CD14-positive monocyte (primary cell): ENCODE results near the gene UNC13C. TPM values are rescaled to one million over a fixed set of nuclear protein-coding genes. Genes with fewer than 3 reads are reported as not detected.

Experiments
- DNase-seq, 3 donors: peaks; one replicate each; pipeline ENCODE4 v3.0.0-alpha.2; 2011 to 2022
- H2AFZ ChIP-seq: 2 replicates; pipeline ENCODE4 v1.6.0; 2012; ENCODE audit warnings: mild to moderate bottlenecking, low read depth, low read length, inconsistent platforms; ENCODE audit not compliant: insufficient read depth, poor library complexity, severe bottlenecking
- H3K27ac ChIP-seq, 2 donors: 1 replicate in 1 of 2; 2 replicates in 1 of 2; pipeline ENCODE4 v1.5.1; 2012 to 2013; ENCODE audit warnings: low read length in 2 of 2, control low read depth in 1 of 2, inconsistent platforms in 1 of 2, low read depth in 1 of 2, mild to moderate bottlenecking in 1 of 2
- H3K27me3 ChIP-seq, 2 donors: one replicate each; pipeline versions ENCODE4 v1.6.0 to v1.6.1; 2011 to 2013; ENCODE audit warnings: low read length in 2 of 2; ENCODE audit not compliant: control insufficient read depth in 2 of 2, insufficient read depth in 2 of 2
- H3K36me3 ChIP-seq, 2 donors: replicated peaks in 1 of 2; 1 replicate in 1 of 2; 2 replicates in 1 of 2; pipeline versions ENCODE4 v1.5.1 to v1.6.1; 2012 to 2013; ENCODE audit warnings: low read length in 2 of 2, control low read depth in 1 of 2, inconsistent platforms in 1 of 2, mild to moderate bottlenecking in 1 of 2; ENCODE audit not compliant: insufficient read depth in 2 of 2, control insufficient read depth in 1 of 2
- H3K4me1 ChIP-seq, 2 donors: 1 replicate in 1 of 2; 2 replicates in 1 of 2; pipeline versions ENCODE4 v1.5.1 to v1.6.1; 2012 to 2013; ENCODE audit warnings: low read length in 2 of 2, control low read depth in 1 of 2, inconsistent platforms in 1 of 2, mild to moderate bottlenecking in 1 of 2, moderate library complexity in 1 of 2; ENCODE audit not compliant: insufficient read depth in 2 of 2, control insufficient read depth in 1 of 2
- H3K4me2 ChIP-seq: replicated peaks from 2 replicates; pipeline ENCODE3; 2012; ENCODE audit warnings: low read length, moderate library complexity, mild to moderate bottlenecking; ENCODE audit not compliant: poor library complexity, severe bottlenecking; ENCODE audit errors: extremely low read depth
- H3K4me3 ChIP-seq, 3 experiments: fragments of 200-600 bp in 1 of 3; sonication (generic) in 1 of 3; replicated peaks in 1 of 3; 1 replicate in 2 of 3; 2 replicates in 1 of 3; pipeline ENCODE4 v1.5.1; 2011 to 2013; ENCODE audit warnings: low read length in 3 of 3, mild to moderate bottlenecking in 3 of 3, control low read depth in 2 of 3, low read depth in 2 of 3, inconsistent platforms in 1 of 3, moderate library complexity in 1 of 3
- H3K79me2 ChIP-seq: 2 replicates; pipeline ENCODE4 v1.6.0; 2012; ENCODE audit warnings: mild to moderate bottlenecking, control low read depth, inconsistent platforms, low read length, moderate library complexity; ENCODE audit not compliant: insufficient read depth
- H3K9ac ChIP-seq: 2 replicates; pipeline ENCODE4 v1.6.0; 2017; ENCODE audit warnings: low read length, mild to moderate bottlenecking; ENCODE audit not compliant: insufficient read depth, poor library complexity, severe bottlenecking
- H3K9me3 ChIP-seq, 2 donors: replicated peaks in 1 of 2; 1 replicate in 1 of 2; 2 replicates in 1 of 2; pipeline versions ENCODE4 v1.5.1 to v1.6.1; 2012 to 2013; ENCODE audit warnings: low read length in 2 of 2, control low read depth in 1 of 2; ENCODE audit not compliant: control insufficient read depth in 1 of 2, insufficient read depth in 1 of 2
- H4K20me1 ChIP-seq: 2 replicates; pipeline ENCODE4 v1.6.0; 2012; ENCODE audit warnings: mild to moderate bottlenecking, low read length, control low read depth, moderate library complexity; ENCODE audit not compliant: insufficient read depth
- H3K27ac Mint-ChIP-seq, 7 donors: one replicate each; pipeline ENCODE4 v1.8.0; 2020; ENCODE audit warnings: mild to moderate bottlenecking in 7 of 7, mixed read lengths in 7 of 7, moderate library complexity in 6 of 7, inconsistent platforms in 2 of 7
- H3K27me3 Mint-ChIP-seq, 3 donors: one replicate each; pipeline ENCODE4 v1.8.0; 2021 to 2022; ENCODE audit warnings: low read depth in 3 of 3, mild to moderate bottlenecking in 3 of 3, mixed read lengths in 3 of 3, moderate library complexity in 3 of 3, inconsistent platforms in 1 of 3
- H3K36me3 Mint-ChIP-seq, 2 donors: one replicate each; pipeline ENCODE4 v1.8.0; 2020; ENCODE audit warnings: mixed read lengths in 2 of 2, inconsistent platforms in 1 of 2, mild to moderate bottlenecking in 1 of 2
- H3K4me1 Mint-ChIP-seq: one replicate; pipeline ENCODE4 v1.8.0; 2020; ENCODE audit warnings: mild to moderate bottlenecking, mixed read lengths
- H3K4me3 Mint-ChIP-seq, 2 donors: one replicate each; pipeline ENCODE4 v1.8.0; 2020; ENCODE audit warnings: mild to moderate bottlenecking in 2 of 2, mixed read lengths in 2 of 2, moderate library complexity in 1 of 2
- H3K9me3 Mint-ChIP-seq, 7 donors: one replicate each; pipeline ENCODE4 v1.8.0; 2020 to 2022; ENCODE audit warnings: mixed read lengths in 7 of 7, mild to moderate bottlenecking in 6 of 7, moderate library complexity in 6 of 7, inconsistent platforms in 2 of 7
- WGBS: methylation state at CpG from one replicate; pipeline ENCODE4 v1.1.5; 2013; ENCODE audit warnings: missing lambda C conversion rate; ENCODE audit not compliant: insufficient coverage; 5-methylcytosine and 5-hydroxymethylcytosine counted together
- intact Hi-C, 2 donors: fragments of 100-400 bp; cut with micrococcal nuclease; formaldehyde crosslinking; loops; one replicate each; pipeline versions ENCODE4 v1.15.0 to v1.15.1; 2023
- polyA plus RNA-seq, 3 donors: library from polyadenylated mRNA; depleted of rRNA in 1 of 3; unstranded in 2 of 3; stranded (reverse) in 1 of 3; fragments of 300-500 nt in 2 of 3; fragments of >200 nt in 1 of 3; fragmentation: Illumina TruSeq in 2 of 3; gene quantifications; 1 replicate in 2 of 3; 2 replicates in 1 of 3; pipeline ENCODE4 v1.2.3, GENCODE V29; 2012 to 2021
- TF ChIP-seq, protein P1 (sequence below): fragments of 200-600 bp; IDR thresholded peaks from one replicate; pipeline ENCODE4 v1.8.0; 2022; ENCODE audit warnings: antibody characterized with exemption, mild to moderate bottlenecking

Gene UNC13C
- polyA plus RNA-seq, 3 donors = not detected

- Mint-ChIP-seq H3K36me3 (no peaks in the 10 kb centered on the region), H3K4me3 (no peak overlapping the region)
These were observed 572.7 kb downstream of the UNC13C start for GRCh38 chr15:54550954-54551353.

GRCh38 chr15:54556231-54556630 lies 578.0 kb downstream of the UNC13C start:
- no peaks in the 10 kb centered on the region for H3K79me2 ChIP-seq
- no peak overlapping the region for H3K9ac ChIP-seq
- Mint-ChIP-seq H3K36me3 (no peaks in the 10 kb centered on the region), H3K9me3 (peaks cover 0 to 2% (median 0%) of the 10 kb centered on the region in 7 donors), H3K27me3 (peaks cover 0 to under 1% (median 0%) of the 10 kb centered on the region in 3 donors), H3K4me3 (no peak overlapping the region), H3K27ac (no peak overlapping the region), H3K4me1 (peaks cover 8% of the 10 kb centered on the region)
- H4K20me1 ChIP-seq = no peaks in the 10 kb centered on the region
- no peaks in the 10 kb centered on the region for H3K9me3 ChIP-seq
- DNase-seq = no peak
- H2AFZ ChIP-seq = no peak overlapping the region
- H3K27me3 ChIP-seq = no peaks in the 10 kb centered on the region
- intact Hi-C loops = no loop called here
- H3K36me3 ChIP-seq = no peaks in the 10 kb centered on the region
- H3K4me2 ChIP-seq = no peak overlapping the region
- WGBS = no CpG with 5 or more reads among the region's 1 CpG
- H3K4me3 ChIP-seq = no peak overlapping the region
- no peak overlapping the region for H3K27ac ChIP-seq
- TF ChIP-seq, protein P1, sequence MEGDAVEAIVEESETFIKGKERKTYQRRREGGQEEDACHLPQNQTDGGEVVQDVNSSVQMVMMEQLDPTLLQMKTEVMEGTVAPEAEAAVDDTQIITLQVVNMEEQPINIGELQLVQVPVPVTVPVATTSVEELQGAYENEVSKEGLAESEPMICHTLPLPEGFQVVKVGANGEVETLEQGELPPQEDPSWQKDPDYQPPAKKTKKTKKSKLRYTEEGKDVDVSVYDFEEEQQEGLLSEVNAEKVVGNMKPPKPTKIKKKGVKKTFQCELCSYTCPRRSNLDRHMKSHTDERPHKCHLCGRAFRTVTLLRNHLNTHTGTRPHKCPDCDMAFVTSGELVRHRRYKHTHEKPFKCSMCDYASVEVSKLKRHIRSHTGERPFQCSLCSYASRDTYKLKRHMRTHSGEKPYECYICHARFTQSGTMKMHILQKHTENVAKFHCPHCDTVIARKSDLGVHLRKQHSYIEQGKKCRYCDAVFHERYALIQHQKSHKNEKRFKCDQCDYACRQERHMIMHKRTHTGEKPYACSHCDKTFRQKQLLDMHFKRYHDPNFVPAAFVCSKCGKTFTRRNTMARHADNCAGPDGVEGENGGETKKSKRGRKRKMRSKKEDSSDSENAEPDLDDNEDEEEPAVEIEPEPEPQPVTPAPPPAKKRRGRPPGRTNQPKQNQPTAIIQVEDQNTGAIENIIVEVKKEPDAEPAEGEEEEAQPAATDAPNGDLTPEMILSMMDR = no peak
- H3K4me1 ChIP-seq = peaks cover 3 to 9% of the 10 kb centered on the region in 2 donors

More at GRCh38 chr15:54550954-54551353, 572.7 kb downstream of the UNC13C start:
- Mint-ChIP-seq H3K9me3 (peaks cover 0 to 3% (median 0%) of the 10 kb centered on the region in 7 donors), H3K27me3 (no peaks in the 10 kb centered on the region), H3K4me1 (no peaks in the 10 kb centered on the region), H3K27ac (no peak overlapping the region)
- H3K36me3 ChIP-seq = no peaks in the 10 kb centered on the region
- no peak overlapping the region for H3K27ac ChIP-seq
- no peak overlapping the region for H3K4me3 ChIP-seq
- no peaks in the 10 kb centered on the region for H4K20me1 ChIP-seq
- H2AFZ ChIP-seq = no peak overlapping the region
- H3K9ac ChIP-seq = no peak overlapping the region
- intact Hi-C loops = no loop called here
- no peak for DNase-seq
- TF ChIP-seq, protein P1 = no peak
- no peaks in the 10 kb centered on the region for H3K79me2 ChIP-seq
- H3K9me3 ChIP-seq = no peaks in the 10 kb centered on the region
- no CpG with 5 or more reads among the region's 1 CpG for WGBS
- no peaks in the 10 kb centered on the region for H3K27me3 ChIP-seq
- no peaks in the 10 kb centered on the region for H3K4me1 ChIP-seq
- H3K4me2 ChIP-seq = no peak overlapping the region
